GM12878 (cell line): ENCODE results near the gene CFAP57. TPM values are rescaled to one million over a fixed set of nuclear protein-coding genes. Genes with fewer than 3 reads are reported as not detected.

Source experiments
- ATAC-seq: fragments of 200-7000 bp; cut with Tn5 transposase; 3 replicates; pipeline ENCODE4 v1.9.1; 2020; ENCODE audit warnings: mild to moderate bottlenecking, moderate library complexity
- BruUV-seq: library from RNA; stranded (reverse); fragments of 400-500 nt; replicated peaks from 2 replicates; lab custom pipeline; 2021; lab: Mats Ljungman, UMichigan
- CTCF ChIA-PET: fragments of 300-600 bp; sonication (Branson Sonifier 250); formaldehyde crosslinking; extraction: SDS; loops from one replicate; lab custom pipeline; 2021; ENCODE audit warnings: inconsistent platforms; lab: Yijun Ruan, JAX
- POLR2A ChIA-PET: fragments of 350-600 bp; formaldehyde crosslinking; extraction: SDS; loops from one replicate; lab custom pipeline; 2021; ENCODE audit warnings: inconsistent platforms; lab: Charles Lee
- RAD21 ChIA-PET: fragments of 300-600 bp; sonication (Branson Sonifier 250); formaldehyde crosslinking; loops from one replicate; lab custom pipeline; 2023; ENCODE audit warnings: antibody characterized with exemption; ENCODE audit not compliant: unreplicated experiment; lab: Charles Lee
- SMC1A ChIA-PET: fragments of 300-600 bp; sonication (Branson Sonifier 250); formaldehyde crosslinking; loops from one replicate; lab custom pipeline; 2023; ENCODE audit not compliant: unreplicated experiment, uncharacterized antibody; lab: Charles Lee
- DNase-seq: peaks from one replicate; pipeline ENCODE4 v3.0.0-alpha.2; 2011; ENCODE audit warnings: low read depth, low spot score
- FAIRE-seq: peaks from 3 replicates; lab custom pipeline; 2011; peaks lifted over from hg19 to GRCh38; lab: Jason Lieb, UNC
- H2AFZ ChIP-seq: 2 replicates; pipeline ENCODE4 v1.6.0; 2011; ENCODE audit warnings: low read depth, low read length, control low read depth; ENCODE audit not compliant: control insufficient read depth
- H3K27ac ChIP-seq: 2 replicates; pipeline ENCODE4 v1.5.1; 2011; ENCODE audit warnings: control low read depth; ENCODE audit not compliant: control insufficient read depth, insufficient read depth
- H3K27me3 ChIP-seq, 2 experiments: replicated peaks in 1 of 2; 2 replicates each; pipeline versions ENCODE4 v1.6.0 to v1.6.1; 2011; ENCODE audit warnings: low read length in 1 of 2; ENCODE audit not compliant: control insufficient read depth in 2 of 2, insufficient read depth in 2 of 2
- H3K36me3 ChIP-seq, 2 experiments: 2 replicates each; pipeline ENCODE4 v1.5.1; 2011; ENCODE audit warnings: low read length in 1 of 2; ENCODE audit not compliant: control insufficient read depth in 2 of 2, insufficient read depth in 2 of 2
- H3K4me1 ChIP-seq: 2 replicates; pipeline ENCODE4 v1.6.1; 2011; ENCODE audit warnings: mild to moderate bottlenecking, low read length, moderate library complexity, mixed read lengths; ENCODE audit not compliant: control insufficient read depth, insufficient read depth
- H3K4me2 ChIP-seq: 2 replicates; pipeline ENCODE4 v1.6.0; 2011; ENCODE audit warnings: control low read depth; ENCODE audit not compliant: control insufficient read depth, insufficient read depth
- H3K4me3 ChIP-seq: fragments of 200-600 bp; sonication (generic); 2 replicates; pipeline ENCODE4 v1.5.1; 2016
- H3K79me2 ChIP-seq: 2 replicates; pipeline ENCODE4 v1.6.0; 2011; ENCODE audit warnings: low read length; ENCODE audit not compliant: control insufficient read depth, insufficient read depth
- H3K9ac ChIP-seq: 2 replicates; pipeline ENCODE4 v1.8.0; 2011; ENCODE audit warnings: low read length, control low read depth, mixed read lengths; ENCODE audit not compliant: control insufficient read depth, insufficient read depth
- H3K9me3 ChIP-seq: replicated peaks from 3 replicates; pipeline ENCODE4 v1.5.1; 2011; ENCODE audit warnings: mild to moderate bottlenecking, low read length; ENCODE audit not compliant: control insufficient read depth, insufficient read depth
- H4K20me1 ChIP-seq: 2 replicates; pipeline ENCODE4 v1.6.0; 2011; ENCODE audit not compliant: control insufficient read depth, insufficient read depth
- GABPA ChIP-seq: IDR thresholded peaks from 2 replicates; pipeline ENCODE4 v1.6.1; 2014; ENCODE audit warnings: antibody characterized with exemption, low read depth, mild to moderate bottlenecking, inconsistent platforms
- SP1 ChIP-seq: IDR thresholded peaks from one replicate; pipeline ENCODE4 v1.6.1; 2011; ENCODE audit warnings: low read depth, low read length
- TARDBP ChIP-seq: IDR thresholded peaks from 2 replicates; pipeline ENCODE4 v1.6.1; 2016; ENCODE audit warnings: borderline replicate concordance
- ZZZ3 ChIP-seq: IDR thresholded peaks from 2 replicates; pipeline ENCODE4 v1.6.1; 2011; ENCODE audit warnings: low read depth; ENCODE audit not compliant: control insufficient read depth, insufficient read length
- WGBS: methylation state at CpG from one replicate; pipeline ENCODE4 v1.1.6; 2016; ENCODE audit warnings: low lambda C conversion rate; ENCODE audit not compliant: insufficient replicate concordance, insufficient coverage; ENCODE audit errors: missing lambda C conversion rate; 5-methylcytosine and 5-hydroxymethylcytosine counted together
- in situ Hi-C: fragments of 300-500 bp; cut with MboI; formaldehyde crosslinking; loops from 9 replicates; pipeline ENCODE4 v1.14.3; 2018; ENCODE audit warnings: mixed read lengths
- intact Hi-C: fragments of 100-400 bp; cut with micrococcal nuclease; formaldehyde crosslinking; loops from one replicate; pipeline ENCODE4 v1.14.2; 2022; ENCODE audit not compliant: unreplicated experiment
- polyA plus RNA-seq, 11 experiments: library from polyadenylated mRNA; depleted of rRNA in 4 of 11; unstranded in 6 of 11; stranded (reverse) in 5 of 11; fragments of >200 nt; fragmentation: Nextera tagmentation in 4 of 11; fragmentation: Illumina TruSeq in 1 of 11; extraction: Ambion mirVana in 4 of 11; extraction: Trizol in 1 of 11; gene quantifications; 1 replicate in 1 of 11; 2 replicates in 10 of 11; pipeline versions ENCODE4 v1.2.1 to v1.2.3, GENCODE V29; 2011 to 2016; ENCODE audit warnings: inconsistent platforms in 2 of 11, missing spikeins in 2 of 11, low read depth in 1 of 11
- total RNA-seq, 4 experiments: library from RNA; depleted of rRNA in 3 of 4; stranded (reverse); fragments of >200 nt in 3 of 4; fragmentation: Illumina TruSeq in 1 of 4; extraction: Trizol in 1 of 4; gene quantifications; 2 replicates each; pipeline versions ENCODE4 v1.2.1 to v1.2.3, GENCODE V29; 2013 to 2021
- TF ChIP-seq, protein P1 (sequence below): fragments of 450-650 bp; IDR thresholded peaks from 2 replicates; pipeline ENCODE4 v1.6.1; 2017; ENCODE audit warnings: mild to moderate bottlenecking, moderate library complexity
- TF ChIP-seq, protein P2 (sequence below): fragments of 450-650 bp; IDR thresholded peaks from 2 replicates; pipeline ENCODE4 v1.6.1; 2016; ENCODE audit warnings: mild to moderate bottlenecking, moderate library complexity, borderline replicate concordance
- TF ChIP-seq, protein P3 (sequence below): IDR thresholded peaks from 2 replicates; pipeline ENCODE4 v1.6.1; 2012; ENCODE audit warnings: mild to moderate bottlenecking, low read depth, low read length
- TF ChIP-seq, protein P4 (sequence below): fragments of 450-650 bp; IDR thresholded peaks from 2 replicates; pipeline ENCODE4 v1.6.1; 2017; ENCODE audit warnings: low read depth, mild to moderate bottlenecking, moderate library complexity

Gene CFAP57
- total and polyA plus RNA-seq, 10 of the 15 experiments (the other 5 are each of a cell fraction or from before 2014, with no cell fraction given): 0.45 to 4.8 (median 1.3) TPM

DNA sequence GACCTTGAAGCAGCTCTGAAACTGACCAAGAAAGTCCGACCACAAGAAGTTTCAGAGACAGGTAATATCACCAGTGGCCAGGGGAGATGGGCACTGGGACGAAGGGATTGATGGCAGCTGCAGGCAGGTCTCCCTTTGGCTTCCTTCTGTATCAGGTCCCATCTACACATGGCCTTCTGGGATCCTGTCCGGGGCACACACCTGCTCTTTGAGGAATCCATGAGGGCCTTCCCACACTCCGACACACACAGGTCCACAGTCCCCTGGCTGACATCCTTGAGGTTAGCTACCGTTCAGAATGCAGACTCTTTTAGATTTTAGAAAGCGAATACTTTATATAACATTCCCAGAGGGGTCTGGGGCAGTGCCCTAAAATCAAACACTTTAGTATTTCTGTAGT is 71.2 kb downstream of the CFAP57 start:
- WGBS: 78% methylated on average over 6 of the region's 6 CpGs
- in situ Hi-C loops: no loop called here
- BruUV-seq: no TSS peak

More for the DNA sequence above, 71.2 kb downstream of the CFAP57 start:
- no peaks in the 10 kb centered on the region for H3K9me3 ChIP-seq
- no peak for ATAC-seq
- POLR2A ChIA-PET: interaction anchor here (0.5 to 1.1 kb wide), 3 partner anchors 115 to 413 kb away, joined by 3 to 6 read pairs (median 4); no protein-coding TSS in a partner anchor
- no peak for FAIRE-seq
- H3K9ac ChIP-seq: no peak overlapping the region
- H2AFZ ChIP-seq: no peak overlapping the region
- no peak overlapping the region for H3K4me2 ChIP-seq
- no peaks in the 10 kb centered on the region for H3K79me2 ChIP-seq
- no peak overlapping the region for H3K4me3 ChIP-seq
- intact Hi-C loops: no loop called here
- no peak for DNase-seq
- no peaks in the 10 kb centered on the region for H3K36me3 ChIP-seq
- SMC1A ChIA-PET: interaction anchor here (0.9 to 1.5 kb wide), 6 partner anchors 45 to 171 kb away, joined by 3 to 6 read pairs (median 4); partner anchors contain the start of gene CDC20
- RAD21 ChIA-PET: interaction anchor here (1.3 kb wide), 1 partner anchor 172 kb away, joined by 5 read pairs; no protein-coding TSS in a partner anchor
- no peaks in the 10 kb centered on the region for H4K20me1 ChIP-seq
- peaks cover 17% of the 10 kb centered on the region for H3K4me1 ChIP-seq
- H3K27me3 ChIP-seq: no peaks in the 10 kb centered on the region
- H3K27ac ChIP-seq: no peak overlapping the region
- TF ChIP-seq GABPA (no peak), TARDBP (no peak), SP1 (no peak), ZZZ3 (no peak)
- TF ChIP-seq, protein P1, sequence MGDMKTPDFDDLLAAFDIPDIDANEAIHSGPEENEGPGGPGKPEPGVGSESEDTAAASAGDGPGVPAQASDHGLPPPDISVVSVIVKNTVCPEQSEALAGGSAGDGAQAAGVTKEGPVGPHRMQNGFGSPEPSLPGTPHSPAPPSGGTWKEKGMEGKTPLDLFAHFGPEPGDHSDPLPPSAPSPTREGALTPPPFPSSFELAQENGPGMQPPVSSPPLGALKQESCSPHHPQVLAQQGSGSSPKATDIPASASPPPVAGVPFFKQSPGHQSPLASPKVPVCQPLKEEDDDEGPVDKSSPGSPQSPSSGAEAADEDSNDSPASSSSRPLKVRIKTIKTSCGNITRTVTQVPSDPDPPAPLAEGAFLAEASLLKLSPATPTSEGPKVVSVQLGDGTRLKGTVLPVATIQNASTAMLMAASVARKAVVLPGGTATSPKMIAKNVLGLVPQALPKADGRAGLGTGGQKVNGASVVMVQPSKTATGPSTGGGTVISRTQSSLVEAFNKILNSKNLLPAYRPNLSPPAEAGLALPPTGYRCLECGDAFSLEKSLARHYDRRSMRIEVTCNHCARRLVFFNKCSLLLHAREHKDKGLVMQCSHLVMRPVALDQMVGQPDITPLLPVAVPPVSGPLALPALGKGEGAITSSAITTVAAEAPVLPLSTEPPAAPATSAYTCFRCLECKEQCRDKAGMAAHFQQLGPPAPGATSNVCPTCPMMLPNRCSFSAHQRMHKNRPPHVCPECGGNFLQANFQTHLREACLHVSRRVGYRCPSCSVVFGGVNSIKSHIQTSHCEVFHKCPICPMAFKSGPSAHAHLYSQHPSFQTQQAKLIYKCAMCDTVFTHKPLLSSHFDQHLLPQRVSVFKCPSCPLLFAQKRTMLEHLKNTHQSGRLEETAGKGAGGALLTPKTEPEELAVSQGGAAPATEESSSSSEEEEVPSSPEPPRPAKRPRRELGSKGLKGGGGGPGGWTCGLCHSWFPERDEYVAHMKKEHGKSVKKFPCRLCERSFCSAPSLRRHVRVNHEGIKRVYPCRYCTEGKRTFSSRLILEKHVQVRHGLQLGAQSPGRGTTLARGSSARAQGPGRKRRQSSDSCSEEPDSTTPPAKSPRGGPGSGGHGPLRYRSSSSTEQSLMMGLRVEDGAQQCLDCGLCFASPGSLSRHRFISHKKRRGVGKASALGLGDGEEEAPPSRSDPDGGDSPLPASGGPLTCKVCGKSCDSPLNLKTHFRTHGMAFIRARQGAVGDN: no peak
- TF ChIP-seq, protein P2, sequence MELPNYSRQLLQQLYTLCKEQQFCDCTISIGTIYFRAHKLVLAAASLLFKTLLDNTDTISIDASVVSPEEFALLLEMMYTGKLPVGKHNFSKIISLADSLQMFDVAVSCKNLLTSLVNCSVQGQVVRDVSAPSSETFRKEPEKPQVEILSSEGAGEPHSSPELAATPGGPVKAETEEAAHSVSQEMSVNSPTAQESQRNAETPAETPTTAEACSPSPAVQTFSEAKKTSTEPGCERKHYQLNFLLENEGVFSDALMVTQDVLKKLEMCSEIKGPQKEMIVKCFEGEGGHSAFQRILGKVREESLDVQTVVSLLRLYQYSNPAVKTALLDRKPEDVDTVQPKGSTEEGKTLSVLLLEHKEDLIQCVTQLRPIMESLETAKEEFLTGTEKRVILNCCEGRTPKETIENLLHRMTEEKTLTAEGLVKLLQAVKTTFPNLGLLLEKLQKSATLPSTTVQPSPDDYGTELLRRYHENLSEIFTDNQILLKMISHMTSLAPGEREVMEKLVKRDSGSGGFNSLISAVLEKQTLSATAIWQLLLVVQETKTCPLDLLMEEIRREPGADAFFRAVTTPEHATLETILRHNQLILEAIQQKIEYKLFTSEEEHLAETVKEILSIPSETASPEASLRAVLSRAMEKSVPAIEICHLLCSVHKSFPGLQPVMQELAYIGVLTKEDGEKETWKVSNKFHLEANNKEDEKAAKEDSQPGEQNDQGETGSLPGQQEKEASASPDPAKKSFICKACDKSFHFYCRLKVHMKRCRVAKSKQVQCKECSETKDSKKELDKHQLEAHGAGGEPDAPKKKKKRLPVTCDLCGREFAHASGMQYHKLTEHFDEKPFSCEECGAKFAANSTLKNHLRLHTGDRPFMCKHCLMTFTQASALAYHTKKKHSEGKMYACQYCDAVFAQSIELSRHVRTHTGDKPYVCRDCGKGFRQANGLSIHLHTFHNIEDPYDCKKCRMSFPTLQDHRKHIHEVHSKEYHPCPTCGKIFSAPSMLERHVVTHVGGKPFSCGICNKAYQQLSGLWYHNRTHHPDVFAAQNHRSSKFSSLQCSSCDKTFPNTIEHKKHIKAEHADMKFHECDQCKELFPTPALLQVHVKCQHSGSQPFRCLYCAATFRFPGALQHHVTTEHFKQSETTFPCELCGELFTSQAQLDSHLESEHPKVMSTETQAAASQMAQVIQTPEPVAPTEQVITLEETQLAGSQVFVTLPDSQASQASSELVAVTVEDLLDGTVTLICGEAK: no peak
- TF ChIP-seq, protein P3, sequence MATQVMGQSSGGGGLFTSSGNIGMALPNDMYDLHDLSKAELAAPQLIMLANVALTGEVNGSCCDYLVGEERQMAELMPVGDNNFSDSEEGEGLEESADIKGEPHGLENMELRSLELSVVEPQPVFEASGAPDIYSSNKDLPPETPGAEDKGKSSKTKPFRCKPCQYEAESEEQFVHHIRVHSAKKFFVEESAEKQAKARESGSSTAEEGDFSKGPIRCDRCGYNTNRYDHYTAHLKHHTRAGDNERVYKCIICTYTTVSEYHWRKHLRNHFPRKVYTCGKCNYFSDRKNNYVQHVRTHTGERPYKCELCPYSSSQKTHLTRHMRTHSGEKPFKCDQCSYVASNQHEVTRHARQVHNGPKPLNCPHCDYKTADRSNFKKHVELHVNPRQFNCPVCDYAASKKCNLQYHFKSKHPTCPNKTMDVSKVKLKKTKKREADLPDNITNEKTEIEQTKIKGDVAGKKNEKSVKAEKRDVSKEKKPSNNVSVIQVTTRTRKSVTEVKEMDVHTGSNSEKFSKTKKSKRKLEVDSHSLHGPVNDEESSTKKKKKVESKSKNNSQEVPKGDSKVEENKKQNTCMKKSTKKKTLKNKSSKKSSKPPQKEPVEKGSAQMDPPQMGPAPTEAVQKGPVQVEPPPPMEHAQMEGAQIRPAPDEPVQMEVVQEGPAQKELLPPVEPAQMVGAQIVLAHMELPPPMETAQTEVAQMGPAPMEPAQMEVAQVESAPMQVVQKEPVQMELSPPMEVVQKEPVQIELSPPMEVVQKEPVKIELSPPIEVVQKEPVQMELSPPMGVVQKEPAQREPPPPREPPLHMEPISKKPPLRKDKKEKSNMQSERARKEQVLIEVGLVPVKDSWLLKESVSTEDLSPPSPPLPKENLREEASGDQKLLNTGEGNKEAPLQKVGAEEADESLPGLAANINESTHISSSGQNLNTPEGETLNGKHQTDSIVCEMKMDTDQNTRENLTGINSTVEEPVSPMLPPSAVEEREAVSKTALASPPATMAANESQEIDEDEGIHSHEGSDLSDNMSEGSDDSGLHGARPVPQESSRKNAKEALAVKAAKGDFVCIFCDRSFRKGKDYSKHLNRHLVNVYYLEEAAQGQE: no peak
- TF ChIP-seq, protein P4, sequence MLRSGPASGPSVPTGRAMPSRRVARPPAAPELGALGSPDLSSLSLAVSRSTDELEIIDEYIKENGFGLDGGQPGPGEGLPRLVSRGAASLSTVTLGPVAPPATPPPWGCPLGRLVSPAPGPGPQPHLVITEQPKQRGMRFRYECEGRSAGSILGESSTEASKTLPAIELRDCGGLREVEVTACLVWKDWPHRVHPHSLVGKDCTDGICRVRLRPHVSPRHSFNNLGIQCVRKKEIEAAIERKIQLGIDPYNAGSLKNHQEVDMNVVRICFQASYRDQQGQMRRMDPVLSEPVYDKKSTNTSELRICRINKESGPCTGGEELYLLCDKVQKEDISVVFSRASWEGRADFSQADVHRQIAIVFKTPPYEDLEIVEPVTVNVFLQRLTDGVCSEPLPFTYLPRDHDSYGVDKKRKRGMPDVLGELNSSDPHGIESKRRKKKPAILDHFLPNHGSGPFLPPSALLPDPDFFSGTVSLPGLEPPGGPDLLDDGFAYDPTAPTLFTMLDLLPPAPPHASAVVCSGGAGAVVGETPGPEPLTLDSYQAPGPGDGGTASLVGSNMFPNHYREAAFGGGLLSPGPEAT: no peak
- CTCF ChIA-PET: interaction anchor here (1.0 to 1.7 kb wide), 3 partner anchors 51 to 147 kb away, joined by 3 to 5 read pairs (median 3); no protein-coding TSS in a partner anchor
